Right renal pelvis (tissue), 4 donors: ENCODE results near the gene SSC4D. TPM values are rescaled to one million over a fixed set of nuclear protein-coding genes. Genes with fewer than 3 reads are reported as not detected.
"Not testable (repeated sequence)": the region's sequence is repeated elsewhere in the genome, so short reads cannot be mapped to it uniquely, and the experiment has no call there.

Experiments used
- DNase-seq, 4 donors: peaks; one replicate each; pipeline ENCODE4 v3.0.0-alpha.2; 2013; ENCODE audit warnings: low read depth in 4 of 4, low spot score in 3 of 4, missing footprints in 1 of 4
- polyA plus RNA-seq, 4 donors: library from polyadenylated mRNA; unstranded; fragments of 120-200 nt; gene quantifications; one replicate each; pipeline ENCODE4 v1.2.1, GENCODE V29; 2013; ENCODE audit not compliant: insufficient read length in 4 of 4

The SSC4D gene
- polyA plus RNA-seq = 1 to 10 TPM; 4.3 to 5.2 (median 4.5) TPM

DNA sequence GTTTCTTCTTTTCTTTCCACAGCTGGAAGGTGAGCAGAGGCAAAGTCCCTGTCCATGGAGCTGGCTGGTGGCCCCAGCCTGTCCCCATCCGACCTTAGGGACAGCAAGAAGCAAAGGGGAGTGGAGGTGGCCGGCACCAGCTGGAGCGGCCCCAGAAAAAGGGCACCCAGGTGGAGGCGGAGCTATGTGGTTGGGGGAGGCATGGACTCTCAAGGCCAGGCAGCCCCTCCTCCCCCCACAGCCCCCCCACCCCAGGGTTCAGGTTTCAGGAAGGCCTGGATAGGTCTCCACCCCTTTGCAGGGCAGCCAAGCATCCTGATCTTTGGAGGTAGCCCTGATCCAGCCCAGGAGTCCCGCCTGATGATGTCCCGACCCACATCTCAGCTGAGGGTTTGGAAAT is at the start of gene SSC4D:
Gene SSC4D (minus strand): TSS at position 161 of the 400 bp plus-strand sequence. CDS start 5,258 bp downstream, outside the sequence.
- DNase-seq = no peak

DNA sequence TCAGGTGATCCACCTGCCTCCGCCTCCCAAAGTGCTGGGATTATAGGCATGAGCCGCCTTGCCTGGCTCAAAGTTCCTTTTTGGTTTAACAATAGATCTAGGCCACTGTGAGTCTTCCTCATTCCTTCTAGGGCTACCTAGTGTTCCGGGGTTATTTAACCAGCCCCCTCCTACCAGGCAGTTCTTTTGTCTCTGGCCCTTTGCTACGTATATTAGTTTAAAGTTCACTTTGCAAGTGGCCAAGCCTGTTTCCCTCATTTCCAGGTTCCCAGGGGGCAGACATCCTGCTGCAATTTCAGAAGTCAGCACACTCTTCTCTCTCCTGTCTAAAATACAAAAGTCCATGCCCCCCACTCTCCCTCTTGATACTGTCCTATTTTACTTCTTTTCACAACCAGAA is 49.0 kb upstream of the SSC4D start:
- DNase-seq = not testable (repeated sequence)

DNA sequence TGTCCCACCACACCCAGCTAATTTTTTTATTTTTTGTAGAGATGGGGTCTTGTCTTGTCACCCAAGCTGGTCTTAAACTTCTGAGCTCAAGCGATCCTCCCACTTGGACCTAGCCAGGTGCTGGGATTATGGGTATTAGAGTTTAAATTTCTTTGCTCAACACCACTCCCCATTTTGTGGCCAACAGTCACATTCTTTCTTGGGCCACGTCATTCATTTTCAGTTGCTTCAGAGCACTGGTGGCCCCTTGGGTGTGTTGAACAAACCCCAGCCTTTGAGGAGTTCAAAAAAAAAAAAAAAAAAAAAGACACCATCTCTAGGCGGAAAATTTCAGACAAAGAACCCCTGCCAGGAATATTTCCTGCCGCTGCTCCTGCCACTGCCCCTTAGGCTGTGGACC is 47.5 kb upstream of the SSC4D start:
- not testable (repeated sequence) for DNase-seq

DNA sequence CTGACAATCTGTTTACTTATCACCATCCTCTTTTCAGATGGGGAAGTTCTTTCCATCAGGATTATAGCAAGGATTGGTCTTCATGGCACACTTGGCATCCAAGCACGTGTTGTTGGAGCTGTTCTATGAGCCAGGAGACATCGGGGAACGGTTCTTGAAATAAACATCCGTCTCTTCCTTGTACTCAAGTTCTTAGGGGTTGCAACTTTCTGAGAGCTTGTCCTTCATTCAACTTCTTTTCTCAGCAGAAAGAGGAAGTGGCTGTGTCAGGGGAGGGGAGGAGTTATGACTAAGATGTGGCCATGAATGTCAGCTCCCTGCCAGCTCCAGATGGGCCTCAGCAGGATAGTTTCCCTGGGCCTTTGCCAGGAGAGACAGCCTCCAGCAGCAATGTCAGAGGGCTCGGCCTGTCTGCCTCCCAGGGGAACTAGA is 36.1 kb upstream of the SSC4D start:
- not testable (repeated sequence) for DNase-seq

DNA sequence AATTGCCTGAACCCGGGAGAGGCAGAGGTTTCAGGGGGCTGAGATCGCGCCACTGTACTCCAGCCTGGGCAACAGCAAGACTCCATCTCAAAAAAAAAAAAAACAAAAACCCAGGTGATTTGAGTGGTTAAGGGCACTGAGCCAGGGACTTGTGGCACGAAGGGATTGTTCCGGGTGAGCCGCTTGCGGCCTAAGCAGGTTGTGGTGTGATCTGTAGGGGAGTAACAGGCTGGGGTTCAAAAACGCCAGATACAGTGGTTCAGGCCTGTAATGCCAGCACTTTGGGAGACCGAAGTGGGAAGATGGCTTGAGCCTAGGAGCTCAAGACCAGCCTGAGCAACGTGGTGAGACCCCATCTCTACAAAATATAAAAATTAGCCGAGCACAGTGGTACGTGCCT is 34.3 kb upstream of the SSC4D start:
- DNase-seq = not testable (repeated sequence)

DNA sequence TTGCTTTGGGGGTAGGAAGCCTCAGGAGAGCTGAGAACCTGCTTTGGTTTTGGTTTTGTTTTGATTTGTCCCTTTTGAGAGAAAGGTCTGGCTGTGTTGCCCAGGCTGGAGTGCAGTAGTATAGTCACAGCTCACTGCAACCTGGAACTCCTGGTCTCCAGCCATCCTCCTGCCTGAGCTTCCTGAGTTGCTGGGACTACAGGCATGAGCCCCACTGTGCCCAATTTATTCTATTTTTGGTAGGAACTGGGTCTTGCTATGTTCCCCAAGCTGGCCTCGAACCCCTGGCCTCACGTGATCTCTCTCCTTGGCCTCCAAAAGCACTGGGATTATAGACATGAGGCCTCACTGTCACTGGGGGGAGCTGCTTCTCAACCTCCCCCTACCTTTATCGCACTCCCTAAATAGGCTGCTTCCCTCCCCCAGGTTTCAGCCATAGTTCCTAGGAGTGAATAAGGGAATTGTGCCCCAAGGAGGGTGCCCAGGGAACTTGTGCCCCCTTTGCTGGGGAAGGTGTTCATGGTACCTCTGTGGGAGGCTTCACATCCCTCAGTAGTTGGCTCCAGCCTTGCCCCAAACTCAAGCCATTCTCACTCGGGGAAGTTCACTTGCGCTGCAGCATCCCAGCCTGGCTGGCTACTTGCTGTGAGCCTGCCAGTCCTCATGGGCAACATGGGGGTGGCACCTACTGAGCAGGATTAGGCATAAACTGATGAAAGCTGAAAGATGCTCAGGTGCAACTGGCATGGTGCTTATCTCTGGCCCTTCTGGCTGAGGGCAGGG is 33.4 kb upstream of the SSC4D start:
- DNase-seq = not testable (repeated sequence)

DNA sequence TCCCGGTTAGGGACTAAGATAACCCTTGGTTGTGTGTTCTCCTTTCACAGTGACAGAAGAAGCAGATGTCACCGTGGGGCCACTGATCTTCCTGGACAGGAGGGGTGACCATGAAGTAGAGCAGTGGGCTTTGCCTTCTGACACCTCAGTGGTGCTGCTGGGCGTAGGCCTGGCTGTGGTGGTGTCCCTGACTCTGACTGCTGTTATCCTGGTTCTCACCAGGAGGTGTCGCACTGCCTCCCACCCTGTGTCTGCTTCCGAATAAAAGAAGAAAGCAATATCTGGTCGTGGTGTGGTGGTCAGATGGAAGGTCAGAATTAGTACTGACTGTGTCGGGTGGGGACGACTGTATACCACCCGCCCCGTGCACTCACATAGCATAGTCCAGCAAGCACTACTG is 32.3 kb upstream of the SSC4D start:
- not testable (repeated sequence) for DNase-seq

DNA sequence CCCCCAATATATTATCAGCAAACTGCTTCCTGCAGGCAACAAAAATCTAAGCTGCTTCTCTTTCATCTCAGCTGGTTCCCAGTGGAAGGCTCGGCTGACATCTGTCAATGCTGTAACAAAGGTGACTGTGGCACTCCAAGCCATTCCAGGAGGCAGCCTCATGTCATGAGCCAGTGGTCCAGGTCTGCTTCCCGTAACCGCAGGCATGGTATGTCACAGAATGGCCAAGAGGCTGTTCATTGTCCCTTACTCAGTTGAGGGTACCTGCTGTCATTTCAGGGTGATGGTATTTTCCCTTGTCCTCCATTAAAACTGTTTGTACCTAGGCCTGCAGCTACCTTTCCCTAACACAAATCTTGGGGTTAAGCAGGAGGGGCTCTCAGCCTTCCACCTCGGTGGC is 30.9 kb upstream of the SSC4D start:
- DNase-seq = not testable (repeated sequence)

DNA sequence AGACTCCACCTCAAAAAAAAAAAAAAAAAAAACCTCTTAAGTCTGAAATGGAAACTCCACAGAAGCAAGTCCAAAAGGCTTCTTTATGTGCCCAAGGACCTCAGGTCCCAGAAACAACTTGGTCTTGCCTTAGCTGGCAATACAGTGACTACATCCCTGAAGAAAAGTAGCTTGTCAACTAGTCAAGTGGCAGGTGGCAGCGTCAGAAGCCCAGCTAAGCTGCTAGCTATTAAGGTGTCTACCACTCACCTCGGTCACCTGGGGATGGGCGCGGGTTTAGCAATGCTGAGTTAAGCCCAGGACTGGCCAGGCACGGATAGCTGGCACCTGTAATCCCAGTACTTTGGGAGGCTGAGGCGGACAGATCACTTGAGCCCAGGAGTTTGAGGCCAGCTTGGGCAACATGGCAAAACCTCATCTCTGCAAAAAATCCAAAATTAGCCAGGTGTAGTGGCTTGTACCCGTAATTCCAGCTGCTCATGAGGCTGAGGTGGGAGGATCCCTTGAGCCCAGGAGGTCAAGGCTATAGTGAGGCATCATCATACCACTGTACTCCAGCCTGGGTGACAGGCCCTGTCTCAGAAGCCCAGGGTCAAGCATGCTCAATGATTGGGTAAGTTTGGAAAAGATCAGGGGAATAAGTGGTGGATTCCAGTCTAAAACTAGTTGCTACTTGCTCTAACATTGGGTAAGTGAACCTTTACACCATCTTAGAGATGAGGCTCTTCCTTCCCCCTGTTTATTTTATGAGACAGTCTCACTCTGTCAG is 29.8 kb upstream of the SSC4D start:
- not testable (repeated sequence) for DNase-seq

DNA sequence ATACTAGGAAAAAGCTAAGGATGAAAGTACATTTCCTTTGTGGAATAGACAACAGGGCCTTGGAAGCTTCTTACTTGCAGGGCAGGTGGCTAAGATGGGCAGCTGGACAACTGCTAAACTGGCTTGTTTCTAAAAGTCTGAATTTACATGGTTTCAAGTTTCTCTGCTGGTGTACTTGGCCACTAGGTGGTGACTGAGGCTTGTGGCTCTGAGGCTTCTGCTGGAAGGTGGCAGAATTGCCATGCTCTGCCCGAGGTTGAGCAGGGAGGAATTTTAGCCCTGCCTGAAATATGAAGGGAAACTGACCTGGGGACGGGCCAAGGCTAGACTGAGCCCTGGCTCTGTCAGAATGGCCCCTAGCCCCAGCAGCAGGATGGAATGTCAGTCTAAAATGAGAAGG is 28.4 kb upstream of the SSC4D start:
- DNase-seq = peak in 2 of 4 donors; percentile 38 to 56

DNA sequence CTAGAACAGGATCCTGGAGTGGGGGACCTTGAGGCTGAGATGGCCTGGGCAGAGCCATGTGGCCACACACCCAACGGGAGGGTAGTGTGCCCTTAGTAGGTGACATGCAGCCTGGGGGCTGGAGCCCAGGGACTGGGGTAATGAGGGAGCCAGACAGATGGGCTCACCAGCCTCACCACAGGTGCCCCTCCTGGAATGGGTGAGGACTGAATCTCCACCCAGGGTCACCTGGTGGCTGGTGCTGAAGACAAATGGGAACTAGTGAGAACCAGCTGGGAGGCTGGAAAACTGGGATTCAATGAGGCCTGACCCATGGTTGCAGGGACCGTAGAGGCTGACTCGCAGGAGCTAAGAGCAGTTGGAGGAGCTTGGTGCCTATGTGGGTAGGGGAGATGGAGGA is 21.3 kb upstream of the SSC4D start:
- DNase-seq = no peak

DNA sequence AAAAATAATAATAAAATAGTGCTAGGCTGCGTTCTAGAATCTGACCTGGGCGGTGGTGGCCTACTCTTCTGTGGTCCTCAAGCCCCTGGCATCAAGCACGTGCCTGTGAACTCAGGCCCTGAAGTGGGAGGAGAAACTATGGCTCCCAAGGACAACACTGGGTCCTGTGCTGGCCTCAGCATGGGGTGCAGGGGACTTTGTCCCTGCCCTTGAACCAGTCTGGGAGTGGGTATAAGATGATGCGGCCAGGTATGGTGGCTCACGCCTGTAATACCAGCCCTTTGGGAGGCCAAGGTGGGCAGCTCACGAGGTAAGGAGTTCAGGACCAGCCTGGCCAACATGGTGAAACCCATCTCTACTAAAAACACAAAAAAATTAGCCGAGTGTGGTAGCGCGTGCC is 20.7 kb upstream of the SSC4D start:
- no peak for DNase-seq

DNA sequence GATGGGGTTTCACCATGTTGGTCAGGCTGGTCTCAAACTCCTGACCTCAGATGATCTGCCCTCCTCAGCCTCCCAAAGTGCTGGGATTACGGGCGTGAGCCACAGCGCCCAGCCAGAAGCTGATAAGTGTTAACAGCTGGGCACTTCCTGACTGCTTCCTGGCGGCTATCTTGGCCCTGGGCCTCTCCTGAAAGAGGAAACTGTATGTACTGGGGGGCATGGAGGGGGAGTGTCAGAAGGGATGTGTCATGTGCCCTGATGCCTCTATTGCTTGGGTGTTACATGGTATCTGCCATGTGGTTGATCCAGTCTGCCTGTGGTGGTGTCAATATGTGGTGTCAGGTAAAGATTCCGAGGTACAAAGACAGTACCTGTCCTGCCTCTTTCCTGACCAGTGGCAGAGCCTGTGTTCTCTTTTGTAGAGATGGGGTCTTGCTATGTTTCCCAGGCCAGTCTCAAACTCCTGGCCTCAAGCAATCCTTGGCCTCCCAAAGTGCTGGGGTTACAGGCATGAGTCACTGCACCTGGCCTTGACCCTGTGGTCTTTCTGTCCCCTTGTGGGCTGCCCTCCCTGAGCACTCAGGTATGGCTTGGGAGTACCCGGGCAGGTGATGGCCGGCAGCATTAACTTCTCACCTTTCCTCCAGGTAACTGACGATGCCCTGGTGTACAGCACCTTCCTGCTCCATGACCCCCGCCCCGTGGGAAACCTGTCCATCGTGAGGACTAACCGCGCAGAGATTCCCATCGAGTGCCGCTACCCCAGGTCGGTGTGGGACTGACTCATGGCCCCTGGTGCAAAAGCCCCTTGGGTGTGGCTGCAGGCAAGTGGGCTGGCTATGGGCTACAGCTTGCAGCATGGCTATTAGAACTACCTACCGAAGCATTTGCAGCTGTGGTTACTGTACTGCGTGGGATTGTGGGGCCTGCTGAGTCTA is 19.6 kb upstream of the SSC4D start:
- DNase-seq = no peak

DNA sequence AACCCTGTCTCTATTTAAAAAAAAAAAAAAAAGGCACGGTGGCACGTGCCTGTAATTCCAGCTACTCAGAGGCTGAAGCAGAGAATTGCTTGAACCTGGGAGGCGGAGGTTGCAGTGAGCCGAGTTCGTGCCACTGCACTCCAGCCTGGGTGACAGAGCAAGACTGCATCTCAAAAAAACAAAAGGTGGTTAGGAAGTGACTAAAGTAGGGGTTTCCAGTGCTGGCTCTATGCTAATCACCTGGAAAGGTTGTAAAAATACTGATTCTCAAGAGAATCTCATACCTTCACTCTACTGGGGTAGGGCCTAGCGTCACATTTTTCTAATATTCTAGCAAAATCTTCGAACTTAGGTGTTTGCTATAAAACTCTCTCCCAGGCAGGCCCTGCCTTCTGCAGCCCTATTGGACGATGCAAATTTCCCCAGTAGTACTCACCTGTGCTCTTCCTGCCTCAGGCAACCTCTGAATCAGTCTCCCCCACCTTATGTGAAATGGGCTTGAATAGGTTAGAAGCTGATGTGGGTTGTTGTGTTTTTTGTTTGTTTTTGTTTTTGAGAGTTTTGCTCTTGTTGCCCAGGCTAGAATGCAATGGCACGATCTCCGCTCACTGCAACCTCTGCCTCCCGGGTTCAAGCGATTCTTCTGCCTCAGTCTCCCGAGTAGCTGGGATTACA is 18.8 kb upstream of the SSC4D start:
- DNase-seq = no peak

DNA sequence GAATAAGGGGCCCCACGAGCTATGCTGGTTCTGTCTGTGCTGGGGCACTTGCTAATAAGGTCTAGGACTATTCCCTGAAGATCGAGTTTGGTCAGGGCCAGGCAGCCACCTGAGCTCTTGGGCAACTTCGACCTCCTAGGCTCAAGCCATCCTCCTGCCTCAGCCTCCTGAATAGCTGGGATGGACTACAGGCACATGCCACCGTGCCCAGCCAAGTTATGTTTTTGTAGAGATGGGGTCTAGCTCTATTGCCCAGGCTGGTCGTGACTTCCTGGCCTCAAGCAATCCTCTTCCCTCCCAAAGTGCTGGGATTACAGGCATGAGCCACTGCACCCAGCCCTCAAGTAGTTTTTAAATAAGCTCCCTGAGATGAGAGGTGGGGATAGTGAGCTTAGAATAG is 18.1 kb upstream of the SSC4D start:
- no peak for DNase-seq

DNA sequence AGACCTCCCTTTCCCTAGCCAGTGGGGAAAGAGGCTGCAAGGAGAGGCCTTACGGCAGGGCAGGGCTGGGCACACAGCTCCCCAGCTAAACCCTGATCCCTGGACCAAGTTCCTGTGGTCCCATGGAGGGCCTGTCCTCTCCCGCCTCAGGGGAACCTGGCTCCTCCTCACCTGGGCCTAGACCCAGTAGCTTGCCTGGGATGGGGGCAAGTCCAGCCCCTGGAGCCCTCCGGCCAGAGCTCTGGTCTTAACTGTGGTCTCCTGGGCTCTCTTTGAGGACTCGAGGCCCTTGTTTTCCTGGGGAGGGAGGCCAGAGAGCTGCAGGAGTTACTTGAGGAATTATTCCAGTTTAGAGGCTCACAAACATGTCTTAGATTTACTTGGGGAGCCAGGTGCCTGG is 16.7 kb upstream of the SSC4D start:
- no peak for DNase-seq

DNA sequence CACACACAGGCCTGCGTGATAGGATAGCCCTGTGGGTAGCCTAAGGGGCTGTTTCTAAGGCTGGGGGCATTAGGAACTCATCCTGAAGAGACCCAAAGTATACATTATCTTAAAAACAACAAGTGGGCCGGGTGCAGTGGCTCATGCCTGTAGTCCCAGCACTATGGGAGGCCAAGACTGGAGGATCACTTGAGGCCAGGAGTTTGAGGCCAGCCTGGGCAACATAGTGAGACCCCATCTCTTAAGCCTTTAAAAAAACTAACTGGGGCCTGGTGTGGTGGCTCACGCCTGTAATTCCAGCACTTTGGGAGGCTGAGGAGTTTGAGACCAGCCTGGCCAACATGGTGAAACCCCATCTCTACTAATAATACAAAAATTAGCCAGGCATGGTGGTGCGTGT is 16.1 kb upstream of the SSC4D start:
- not testable (repeated sequence) for DNase-seq

DNA sequence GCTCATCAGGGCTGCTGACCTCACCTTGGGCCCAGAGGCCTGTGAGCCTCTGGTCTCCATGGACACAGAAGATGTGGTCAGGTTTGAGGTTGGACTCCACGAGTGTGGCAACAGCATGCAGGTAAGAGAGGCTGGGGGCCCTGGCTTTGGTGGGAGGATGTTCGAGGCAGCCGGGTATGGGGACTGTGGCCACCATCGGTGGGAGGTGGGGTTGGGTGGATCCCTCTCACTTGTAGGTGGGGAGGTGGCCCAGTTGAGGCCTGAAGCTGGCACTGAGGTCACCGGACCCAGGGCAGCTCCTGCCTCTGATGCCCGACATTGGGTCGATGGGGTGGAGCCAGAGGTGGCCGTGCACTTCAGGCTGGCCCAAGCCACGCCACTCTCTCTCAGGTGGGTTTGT is 15.7 kb upstream of the SSC4D start:
- DNase-seq = no peak

DNA sequence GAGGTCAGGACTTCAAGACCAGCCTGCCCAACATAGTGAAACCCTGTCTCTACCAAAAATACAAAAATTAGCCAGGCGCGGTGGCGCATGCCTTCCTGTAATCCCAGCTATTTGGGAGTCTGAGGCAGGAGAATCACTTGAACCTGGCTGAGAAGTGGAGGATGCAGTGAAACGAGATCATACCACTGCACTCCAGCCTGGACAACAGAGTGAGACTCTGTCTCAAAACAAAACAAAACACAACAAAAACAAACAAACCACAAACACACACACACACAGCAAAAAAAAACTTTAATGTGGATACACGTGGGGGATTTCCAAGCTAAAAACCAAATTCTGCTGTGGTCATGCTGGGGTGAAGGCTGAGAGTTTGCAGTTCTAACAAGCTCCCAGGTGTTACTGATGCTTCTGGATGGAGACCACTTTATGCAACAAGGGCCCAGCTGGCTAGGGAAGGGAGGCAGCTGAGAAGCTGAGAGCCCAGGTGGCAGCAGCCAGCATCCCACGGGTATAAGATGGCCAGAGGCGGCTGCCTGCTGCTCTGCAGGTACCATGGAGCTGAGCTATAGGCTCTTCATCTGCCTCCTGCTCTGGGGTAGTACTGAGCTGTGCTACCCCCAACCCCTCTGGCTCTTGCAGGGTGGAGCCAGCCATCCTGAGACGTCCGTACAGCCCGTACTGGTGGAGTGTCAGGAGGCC is 15.1 kb upstream of the SSC4D start, which contains the start of gene ZP3:
Gene ZP3 (plus strand): TSS at position 538 of the 699 bp plus-strand sequence. CDS start 15 bp downstream, at position 553.
- no peak for DNase-seq
